GM04503 (cell line): Measurements from ENCODE around the gene FERMT3.

ENCODE experiments used
- DNase-seq: peaks from one replicate; pipeline ENCODE4 v3.0.0-alpha.2; 2012; ENCODE audit warnings: low read depth

FERMT3 gene

DNA sequence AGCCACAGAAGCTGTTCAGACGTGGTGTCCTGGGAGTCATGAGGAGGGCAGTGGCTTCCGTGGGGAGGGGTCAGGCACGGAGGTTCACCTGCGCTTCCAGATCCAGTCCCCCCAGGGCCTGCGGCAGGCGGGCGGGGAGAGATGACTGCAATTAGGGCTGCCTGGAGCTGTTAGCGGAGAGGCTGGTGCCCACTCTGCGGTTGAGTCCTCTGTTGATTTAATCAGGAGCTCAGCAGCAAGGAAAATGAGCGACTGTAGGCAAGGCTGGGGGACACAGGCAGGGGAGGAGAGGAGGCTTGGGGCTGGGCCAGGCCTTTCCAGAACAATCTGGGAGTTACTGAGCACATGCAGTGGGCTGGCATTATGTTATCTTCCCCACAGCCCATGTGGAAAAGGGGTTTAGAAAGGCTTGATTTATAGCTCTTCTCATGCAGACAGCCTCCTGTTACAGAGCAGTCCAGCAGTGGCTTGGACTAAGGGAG lies 57.9 kb downstream of the FERMT3 start:
- no peak for DNase-seq

- no peak for DNase-seq
Measured at GRCh38 chr11:64265176-64266160, 58.9 kb downstream of the FERMT3 start.

DNA sequence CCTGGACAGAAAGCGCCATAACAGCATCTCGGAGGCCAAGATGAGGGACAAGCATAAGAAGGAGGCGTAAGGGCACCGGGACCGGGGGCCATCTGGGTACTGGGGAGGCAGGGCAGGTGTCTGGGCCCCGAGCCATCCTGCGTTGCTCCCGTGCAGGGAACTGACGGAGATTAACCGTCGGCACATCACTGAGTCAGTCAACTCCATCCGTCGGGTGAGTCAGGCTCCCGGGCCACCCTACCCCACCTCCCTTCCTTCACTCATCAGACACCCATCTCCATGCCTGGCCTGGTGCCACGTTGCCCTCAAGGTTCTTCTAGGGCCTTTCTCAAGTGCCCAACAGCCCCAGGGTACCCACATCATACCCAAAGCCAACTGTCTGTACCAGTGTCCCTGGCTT lies 59.8 kb downstream of the FERMT3 start:
- DNase-seq, result no peak

- no peak for DNase-seq
Measured at GRCh38 chr11:64267207-64267945, 60.9 kb downstream of the FERMT3 start.

DNA sequence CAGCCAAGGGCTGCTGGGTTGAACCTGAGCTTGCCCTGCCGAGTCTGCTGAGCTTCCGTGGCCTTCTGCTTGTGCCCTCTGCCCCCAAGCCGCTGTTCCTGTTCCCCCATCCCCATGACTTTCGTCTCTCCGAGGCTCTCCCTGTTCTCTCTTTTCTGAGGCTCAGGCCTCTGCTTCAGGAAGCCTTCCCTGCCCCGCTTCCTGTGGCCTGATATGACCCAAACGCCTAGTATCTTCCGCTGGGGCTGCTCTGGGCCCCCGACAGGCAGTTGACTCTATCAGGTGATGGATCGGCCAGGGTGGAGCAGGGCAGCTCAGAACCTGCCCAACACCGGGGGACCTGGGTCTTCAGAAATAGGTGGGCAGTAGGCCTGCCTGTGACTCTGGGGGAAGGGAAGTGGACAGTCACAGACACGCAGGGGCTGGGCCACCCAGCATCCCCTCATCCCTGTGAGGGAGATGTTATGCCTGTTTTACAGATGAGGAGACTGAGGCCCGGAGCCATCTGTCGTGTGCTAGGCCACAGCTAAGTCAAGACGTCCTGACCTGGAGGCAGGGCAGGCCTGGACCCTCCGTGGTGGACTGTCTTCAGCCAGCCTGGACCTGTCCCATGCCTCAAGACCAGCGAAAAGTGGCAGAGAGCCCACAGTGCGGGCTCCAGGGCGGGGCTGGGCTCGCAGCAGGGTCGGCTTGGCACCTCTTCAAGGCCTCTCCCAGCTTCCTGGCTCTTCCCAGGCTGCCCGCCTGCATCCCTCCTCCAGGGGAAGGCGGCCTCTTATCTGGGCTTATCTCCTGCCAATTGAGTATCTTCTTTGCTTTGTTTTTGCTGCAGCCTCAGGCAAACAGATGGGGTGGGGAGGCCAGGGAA lies 61.7 kb downstream of the FERMT3 start:
- DNase-seq, result no peak

DNA sequence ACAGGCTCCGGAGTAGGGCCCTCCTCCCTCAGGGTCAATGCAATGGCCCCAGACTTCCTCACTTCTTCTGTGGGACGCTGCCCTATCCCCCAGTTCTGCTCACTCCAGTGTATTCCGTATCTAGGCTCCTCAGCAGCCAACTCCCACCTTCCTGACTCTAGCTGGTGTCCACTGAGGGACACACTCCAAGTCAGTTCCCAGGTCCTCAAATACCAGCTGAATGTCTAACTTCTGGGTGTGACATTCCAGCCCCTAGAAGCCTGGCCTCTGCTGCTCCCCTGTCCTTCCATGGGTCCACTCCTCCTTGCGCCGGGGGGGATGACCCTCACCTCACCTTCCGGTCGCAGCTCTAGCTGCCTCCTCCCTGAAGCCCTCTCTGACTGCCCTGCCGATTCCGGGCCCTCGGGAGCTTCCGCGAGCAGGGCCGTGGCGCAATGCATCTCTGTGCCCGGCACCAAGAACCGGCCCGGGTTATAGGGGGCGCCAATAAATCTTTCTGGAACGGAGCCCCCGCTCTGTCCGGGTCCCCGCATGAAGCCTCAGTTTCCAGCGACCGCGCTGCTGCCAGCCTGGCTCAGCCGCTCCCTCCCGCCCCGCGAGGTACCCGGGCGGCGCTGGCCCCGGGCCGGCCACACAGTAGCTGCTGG lies 62.5 kb downstream of the FERMT3 start:
- no peak for DNase-seq

GRCh38 chr11:64269540-64270220 lies 63.2 kb downstream of the FERMT3 start:
- peak; percentile 99 for DNase-seq
